Measurements from ENCODE around the gene CACNG8. TPM values are rescaled to one million over a fixed set of nuclear protein-coding genes. Genes with fewer than 3 reads are reported as not detected.
A peak's percentile ranks its signal among the peaks of the same experiment; 100 is the strongest.

Gene CACNG8
- total RNA-seq, 2 donors from 2014 or later = not detected

GRCh38 chr19:53982611-53983010 lies 19.9 kb downstream of the CACNG8 start:
- H3K36me3 ChIP-seq (replicated peaks in 1 of 2; ENCODE audit: insufficient read depth in 1 of 2, low read depth in 2 of 2) = no peaks in the 10 kb centered on the region
- no peak overlapping the region for H3K4me3 ChIP-seq
- H3K27me3 ChIP-seq = peaks cover 0 to 32% of the 10 kb centered on the region in 2 donors
- H3K4me1 ChIP-seq = peaks cover 21% of the 10 kb centered on the region
- H3K27ac ChIP-seq = no peak overlapping the region
- DNase-seq (peak in 3 of 4 donors; percentile 16 to 30 (median 23)), ATAC-seq (no peak)
- intact Hi-C loops (cut with DNase I) = no loop called here
- TF ChIP-seq CTCF (IDR thresholded peaks at IDR 0.05) = no peak
- TF ChIP-seq POLR2A (IDR thresholded peaks at IDR 0.05) = no peak
- 1% methylated on average over 24 of the region's 61 CpGs; no CpG with 5 or more reads in 1 of the 2 donors for WGBS, 2 donors
- H3K9me3 ChIP-seq = no peaks in the 10 kb centered on the region

DNA sequence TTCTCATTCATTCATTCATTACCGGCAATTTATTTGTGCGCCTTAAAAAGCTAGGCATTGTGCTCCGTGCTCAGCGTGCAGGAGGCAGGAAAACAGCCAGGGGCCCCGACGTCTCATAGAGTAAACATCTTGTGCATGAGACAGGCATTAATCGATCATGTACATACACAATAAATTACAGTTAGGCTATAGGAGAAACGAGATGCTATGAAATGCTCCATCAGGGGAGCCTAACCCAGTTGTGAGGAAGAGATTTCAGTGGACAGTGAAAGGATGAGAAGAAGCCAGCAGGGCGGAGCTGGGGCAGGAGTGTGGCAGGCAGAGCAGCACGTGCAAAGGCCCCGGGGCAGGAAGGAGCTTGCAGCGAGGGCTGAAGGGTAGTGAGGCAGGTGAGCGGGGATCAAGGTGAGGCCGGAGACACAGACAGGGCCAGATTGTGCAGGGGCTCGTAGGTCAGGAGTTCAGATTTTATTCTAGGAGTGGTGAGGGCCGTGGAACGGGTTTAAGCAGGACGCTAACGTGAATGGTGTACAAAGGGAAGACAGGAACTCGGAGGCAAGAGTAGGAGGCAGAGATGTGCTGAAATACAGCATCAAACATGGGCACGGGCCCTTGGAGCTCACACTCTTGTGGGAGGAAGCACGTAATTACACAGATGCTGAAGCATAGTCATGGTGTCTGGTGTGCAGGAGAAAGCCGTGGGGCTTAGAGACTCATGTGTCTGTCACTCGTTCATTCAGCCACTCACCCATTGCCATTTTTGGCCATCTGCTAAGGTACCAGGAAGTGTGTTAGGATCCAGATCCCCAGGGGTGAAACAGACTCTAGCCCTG lies 20.9 kb downstream of the CACNG8 start:
- no peaks in the 10 kb centered on the region for H3K36me3 ChIP-seq (replicated peaks in 1 of 2; ENCODE audit: insufficient read depth in 1 of 2, low read depth in 2 of 2)
- TF ChIP-seq CTCF (IDR thresholded peaks at IDR 0.05) (no peak), POLR2A (IDR thresholded peaks at IDR 0.05) (no peak)
- no peak overlapping the region for H3K4me3 ChIP-seq
- DNase-seq = no peak
- peaks cover 12% of the 10 kb centered on the region for H3K4me1 ChIP-seq
- WGBS, 2 donors = 73 to 80% methylated on average over 24 of the region's 24 CpGs
- H3K27ac ChIP-seq = no peak overlapping the region
- peaks cover 0 to 23% of the 10 kb centered on the region in 2 donors for H3K27me3 ChIP-seq
- intact Hi-C loops (cut with DNase I) = no loop called here
- no peak for ATAC-seq
- H3K9me3 ChIP-seq = no peaks in the 10 kb centered on the region

DNA sequence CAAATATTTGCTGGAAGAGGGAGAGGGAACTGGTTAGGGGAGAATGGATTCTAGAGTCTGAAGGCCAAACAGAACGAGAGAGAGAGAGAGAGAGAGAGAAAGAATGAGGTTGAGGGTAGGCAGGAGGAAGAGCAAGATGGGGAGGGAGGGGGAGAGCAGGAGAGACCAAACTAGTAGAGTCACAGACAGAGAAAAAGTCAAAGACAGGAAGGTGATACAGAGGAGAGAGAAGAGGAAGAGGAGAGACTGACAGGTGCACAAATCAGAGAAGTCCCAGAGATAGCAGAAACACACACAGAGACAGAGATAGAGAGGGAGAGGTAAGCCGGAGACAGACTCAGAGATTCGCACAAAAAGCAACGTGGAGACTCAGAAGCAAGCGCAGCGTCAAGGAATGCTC lies 23.1 kb downstream of the CACNG8 start:
- 55 to 66% methylated on average over 6 of the region's 6 CpGs for WGBS, 2 donors
- ATAC-seq = no peak
- intact Hi-C loops (cut with DNase I) = no loop called here
- Histone ChIP-seq H3K36me3 (replicated peaks in 1 of 2; ENCODE audit: insufficient read depth in 1 of 2, low read depth in 2 of 2) (no peaks in the 10 kb centered on the region), H3K27ac (no peak overlapping the region), H3K9me3 (no peaks in the 10 kb centered on the region), H3K4me1 (peaks cover 3% of the 10 kb centered on the region), H3K4me3 (no peak overlapping the region), H3K27me3 (peaks cover 0 to 14% of the 10 kb centered on the region in 2 donors)
- TF ChIP-seq CTCF (IDR thresholded peaks at IDR 0.05) = no peak
- TF ChIP-seq POLR2A (IDR thresholded peaks at IDR 0.05) = no peak
- DNase-seq = no peak

GRCh38 chr19:53988981-53989380 lies 26.2 kb downstream of the CACNG8 start:
- H3K27me3 ChIP-seq = peaks cover 0 to 19% of the 10 kb centered on the region in 2 donors
- peaks cover 6% of the 10 kb centered on the region for H3K4me1 ChIP-seq
- H3K36me3 ChIP-seq (replicated peaks in 1 of 2; ENCODE audit: insufficient read depth in 1 of 2, low read depth in 2 of 2) = no peaks in the 10 kb centered on the region
- TF ChIP-seq POLR2A (IDR thresholded peaks at IDR 0.05) (no peak), CTCF (IDR thresholded peaks at IDR 0.05) (no peak)
- H3K4me3 ChIP-seq = no peak overlapping the region
- DNase-seq = no peak
- intact Hi-C loops (cut with DNase I) = no loop called here
- no peak for ATAC-seq
- H3K9me3 ChIP-seq = no peaks in the 10 kb centered on the region
- 66 to 80% methylated on average over 6 of the region's 6 CpGs for WGBS, 2 donors
- H3K27ac ChIP-seq = no peak overlapping the region

Measured in body of pancreas (tissue), 4 donors.